ENCODE results near the gene WNT7A. TPM values are rescaled to one million over a fixed set of nuclear protein-coding genes. Genes with fewer than 3 reads are reported as not detected.

The WNT7A gene
- total RNA-seq, 1 experiment from 2014 or later, result 0.12 TPM

- no peak for DNase-seq (ENCODE audit: low read depth)
Observed at GRCh38 chr3:13792512-13793371, 87.1 kb downstream of the WNT7A start.

GRCh38 chr3:13792051-13792490 lies 87.8 kb downstream of the WNT7A start:
- DNase-seq (ENCODE audit: low read depth), result no peak

- no peak for DNase-seq (ENCODE audit: low read depth)
Observed at GRCh38 chr3:13791198-13792050, 88.4 kb downstream of the WNT7A start.

GRCh38 chr3:13790376-13791197 lies 89.3 kb downstream of the WNT7A start:
- no peak for DNase-seq (ENCODE audit: low read depth)

GRCh38 chr3:13788522-13789424 lies 91.1 kb downstream of the WNT7A start:
- DNase-seq (ENCODE audit: low read depth), result peak; percentile 28

GRCh38 chr3:13787533-13788132 lies 92.2 kb downstream of the WNT7A start:
- no peak for DNase-seq (ENCODE audit: low read depth)

GRCh38 chr3:13786811-13787210 lies 93.1 kb downstream of the WNT7A start:
- no peak for DNase-seq (ENCODE audit: low read depth)

GRCh38 chr3:13785853-13786436 lies 93.9 kb downstream of the WNT7A start:
- no peak for DNase-seq (ENCODE audit: low read depth)

- no peak for DNase-seq (ENCODE audit: low read depth)
Observed at GRCh38 chr3:13785351-13785750, 94.5 kb downstream of the WNT7A start.

GRCh38 chr3:13783476-13783875 lies 96.4 kb downstream of the WNT7A start:
- DNase-seq (ENCODE audit: low read depth), result no peak

GRCh38 chr3:13782501-13782900 lies 97.4 kb downstream of the WNT7A start:
- DNase-seq (ENCODE audit: low read depth), result peak; percentile 16

GRCh38 chr3:13781417-13781816 lies 98.5 kb downstream of the WNT7A start:
- no peak for DNase-seq (ENCODE audit: low read depth)

- DNase-seq (ENCODE audit: low read depth), result no peak
Observed at GRCh38 chr3:13780432-13781176, 99.3 kb downstream of the WNT7A start.

- DNase-seq (ENCODE audit: low read depth), result no peak
Observed at GRCh38 chr3:13776253-13777050, 103.4 kb downstream of the WNT7A start.

GRCh38 chr3:13772885-13773745 lies 106.8 kb downstream of the WNT7A start:
- DNase-seq (ENCODE audit: low read depth), result no peak

- no peak for DNase-seq (ENCODE audit: low read depth)
Observed at GRCh38 chr3:13772321-13772745, 107.5 kb downstream of the WNT7A start.

GRCh38 chr3:13771496-13771895 lies 108.4 kb downstream of the WNT7A start:
- no peak for DNase-seq (ENCODE audit: low read depth)

Data from RPMI7951 (cell line).